Naive B cell (primary cell): ENCODE results near the gene ZP3. TPM values are rescaled to one million over a fixed set of nuclear protein-coding genes. Genes with fewer than 3 reads are reported as not detected.
A peak's percentile ranks its signal among the peaks of the same experiment; 100 is the strongest.
"Not testable (repeated sequence)": the region's sequence is repeated elsewhere in the genome, so short reads cannot be mapped to it uniquely, and the experiment has no call there.

Experiments used
- ATAC-seq, 2 donors: fragments of 150-1000 bp; cut with Tn5 transposase; 2 replicates each; pipeline ENCODE4 v1.10.0; 2021; ENCODE audit warnings: low read depth in 2 of 2, mild to moderate bottlenecking in 2 of 2, moderate library complexity in 2 of 2
- DNase-seq: peaks from one replicate; pipeline ENCODE4 v3.0.0; 2022
- H3K27ac Mint-ChIP-seq, 6 donors: one replicate each; pipeline ENCODE4 v1.8.0; 2020 to 2022; ENCODE audit warnings: mild to moderate bottlenecking in 6 of 6, mixed read lengths in 6 of 6, moderate library complexity in 5 of 6, inconsistent platforms in 2 of 6
- H3K27me3 Mint-ChIP-seq, 3 donors: one replicate each; pipeline ENCODE4 v1.8.0; 2021 to 2022; ENCODE audit warnings: mixed read lengths in 3 of 3, mild to moderate bottlenecking in 1 of 3
- H3K36me3 Mint-ChIP-seq, 2 donors: one replicate each; pipeline ENCODE4 v1.8.0; 2020 to 2022; ENCODE audit warnings: mixed read lengths in 2 of 2, inconsistent platforms in 1 of 2, mild to moderate bottlenecking in 1 of 2
- H3K4me1 Mint-ChIP-seq, 3 donors: one replicate each; pipeline ENCODE4 v1.8.0; 2020 to 2022; ENCODE audit warnings: mixed read lengths in 3 of 3, inconsistent platforms in 1 of 3, mild to moderate bottlenecking in 1 of 3, moderate library complexity in 1 of 3
- H3K4me3 Mint-ChIP-seq, 8 donors: one replicate each; pipeline ENCODE4 v1.8.0; 2020 to 2022; ENCODE audit warnings: mild to moderate bottlenecking in 8 of 8, mixed read lengths in 8 of 8, moderate library complexity in 8 of 8, inconsistent platforms in 2 of 8
- H3K9me3 Mint-ChIP-seq, 7 donors: one replicate each; pipeline ENCODE4 v1.8.0; 2020 to 2022; ENCODE audit warnings: mixed read lengths in 7 of 7, mild to moderate bottlenecking in 5 of 7, inconsistent platforms in 2 of 7, moderate library complexity in 1 of 7
- polyA plus RNA-seq, 6 donors: library from polyadenylated mRNA; unstranded; fragments of 300-500 nt; fragmentation: Illumina TruSeq; gene quantifications; one replicate each; pipeline ENCODE4 v1.2.3, GENCODE V29; 2021; ENCODE audit warnings: low read depth in 6 of 6

ZP3 gene
- 1 to 10 TPM in 5 of 6 donors, under 1 TPM in 1; 0.29 to 4.6 (median 4.0) TPM for polyA plus RNA-seq

GRCh38 chr7:76424413-76425111, at the start of gene ZP3:
Gene ZP3, plus strand, starts transcription at chr7:76424950. Its CDS starts 15 bp downstream, at chr7:76424965.
- Mint-ChIP-seq H3K27me3 (peaks cover 0 to 27% (median 25%) of the 10 kb centered on the region in 3 donors), H3K9me3 (no peaks in the 10 kb centered on the region), H3K4me3 (no peak within 1 kb of the TSS), H3K36me3 (no peaks in the 10 kb centered on the region), H3K27ac (peak within 1 kb of the TSS in 2 of 6 donors; percentile 44 to 70), H3K4me1 (peaks cover 3 to 4% (median 4%) of the 10 kb centered on the region in 3 donors)
- DNase-seq (no peak), ATAC-seq (peak in 1 of 2 donors; percentile 25)

GRCh38 chr7:76375251-76375650, 49.5 kb upstream of the ZP3 start:
- H3K27ac Mint-ChIP-seq: no peak overlapping the region
- H3K27me3 Mint-ChIP-seq: peaks cover 0 to 35% (median 22%) of the 10 kb centered on the region in 3 donors
- no peak overlapping the region for H3K4me3 Mint-ChIP-seq
- H3K9me3 Mint-ChIP-seq: peaks cover 0 to 2% (median 0%) of the 10 kb centered on the region in 7 donors
- H3K36me3 Mint-ChIP-seq: no peaks in the 10 kb centered on the region
- H3K4me1 Mint-ChIP-seq: peaks cover 0 to 2% (median under 1%) of the 10 kb centered on the region in 3 donors
- DNase-seq: no peak
- no peak for ATAC-seq

GRCh38 chr7:76377186-76377918, 47.4 kb upstream of the ZP3 start:
- peaks cover 0 to 2% (median 0%) of the 10 kb centered on the region in 7 donors for H3K9me3 Mint-ChIP-seq
- no peak overlapping the region for H3K27ac Mint-ChIP-seq
- H3K4me1 Mint-ChIP-seq: peaks cover 0 to 6% (median 3%) of the 10 kb centered on the region in 3 donors
- H3K27me3 Mint-ChIP-seq: peaks cover 0 to 30% (median 13%) of the 10 kb centered on the region in 3 donors
- no peaks in the 10 kb centered on the region for H3K36me3 Mint-ChIP-seq
- DNase-seq: no peak
- no peak for ATAC-seq
- peak overlapping the region in 1 of 8 donors; percentile 59 for H3K4me3 Mint-ChIP-seq

DNA sequence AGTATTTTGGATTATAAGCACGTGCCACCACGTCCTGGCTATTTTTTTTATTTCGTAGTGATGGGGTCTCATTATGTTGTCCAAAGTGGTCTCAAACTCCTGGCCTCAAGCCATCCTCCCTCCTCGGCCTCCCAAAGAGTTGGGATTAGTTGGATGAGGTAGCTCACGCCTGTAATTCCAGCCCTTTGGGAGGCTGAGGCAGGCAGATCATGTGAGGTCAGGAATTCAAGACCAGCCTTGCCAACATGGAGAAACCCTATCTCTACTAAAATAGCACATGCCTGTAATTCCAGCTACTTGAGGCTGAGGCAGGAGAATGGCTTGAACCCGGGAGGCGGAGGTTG, 44.2 kb upstream of the ZP3 start:
- peak overlapping the region in 2 of 6 donors; percentile 10 to 58 for H3K27ac Mint-ChIP-seq
- no peaks in the 10 kb centered on the region for H3K36me3 Mint-ChIP-seq
- DNase-seq: no peak

GRCh38 chr7:76381814-76382213, 42.9 kb upstream of the ZP3 start:
- no peak for DNase-seq
- Mint-ChIP-seq H3K4me1 (peaks cover 0 to 6% (median 3%) of the 10 kb centered on the region in 3 donors), H3K27ac (no peak overlapping the region), H3K36me3 (no peaks in the 10 kb centered on the region), H3K9me3 (no peaks in the 10 kb centered on the region), H3K4me3 (peak overlapping the region in 1 of 8 donors; percentile 50), H3K27me3 (no peaks in the 10 kb centered on the region)
- ATAC-seq: no peak

More for the DNA sequence above, 44.2 kb upstream of the ZP3 start:
- no peaks in the 10 kb centered on the region for H3K9me3 Mint-ChIP-seq
- peak overlapping the region; percentile 67 to 90 (median 82) for H3K4me3 Mint-ChIP-seq
- no peak for ATAC-seq
- H3K27me3 Mint-ChIP-seq: no peaks in the 10 kb centered on the region
- H3K4me1 Mint-ChIP-seq: peaks cover 0 to 6% (median 3%) of the 10 kb centered on the region in 3 donors

GRCh38 chr7:76383089-76383944, 41.4 kb upstream of the ZP3 start:
- no peak for ATAC-seq
- no peak for DNase-seq
- no peak overlapping the region for H3K4me3 Mint-ChIP-seq
- no peaks in the 10 kb centered on the region for H3K9me3 Mint-ChIP-seq
- no peak overlapping the region for H3K27ac Mint-ChIP-seq
- no peaks in the 10 kb centered on the region for H3K36me3 Mint-ChIP-seq
- H3K4me1 Mint-ChIP-seq: peaks cover 0 to 6% (median 3%) of the 10 kb centered on the region in 3 donors
- H3K27me3 Mint-ChIP-seq: no peaks in the 10 kb centered on the region

- Mint-ChIP-seq H3K4me3 (no peak overlapping the region), H3K27me3 (no peaks in the 10 kb centered on the region), H3K27ac (no peak overlapping the region), H3K9me3 (no peaks in the 10 kb centered on the region), H3K4me1 (no peaks in the 10 kb centered on the region), H3K36me3 (no peaks in the 10 kb centered on the region)
- ATAC-seq: no peak
- no peak for DNase-seq
Observed at GRCh38 chr7:76386691-76387260, 38.0 kb upstream of the ZP3 start.

DNA sequence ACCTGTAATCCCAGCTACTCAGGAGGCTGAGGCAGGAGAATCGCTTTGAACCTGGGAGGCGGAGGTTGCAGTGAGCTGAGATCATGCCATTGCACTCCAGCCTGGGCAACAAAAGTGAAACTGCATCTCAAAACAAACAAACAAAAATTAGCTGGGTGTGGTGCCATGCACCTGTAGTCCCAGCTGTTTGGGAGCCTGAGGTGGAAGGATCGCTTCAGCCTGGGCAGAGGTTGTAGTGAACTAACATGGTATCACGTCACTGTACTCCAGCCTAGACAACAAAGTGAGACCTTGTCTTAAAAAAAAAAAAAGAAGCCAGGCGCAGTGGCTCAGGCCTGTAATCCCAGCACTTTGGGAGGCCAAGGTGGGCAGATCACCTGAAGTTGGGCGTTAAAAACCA, 37.0 kb upstream of the ZP3 start:
- H3K4me1 Mint-ChIP-seq: peaks cover under 1 to 10% (median 4%) of the 10 kb centered on the region in 3 donors
- not testable (repeated sequence) for H3K36me3 Mint-ChIP-seq, H3K27me3 Mint-ChIP-seq, ATAC-seq, H3K9me3 Mint-ChIP-seq, H3K4me3 Mint-ChIP-seq, H3K27ac Mint-ChIP-seq, DNase-seq

DNA sequence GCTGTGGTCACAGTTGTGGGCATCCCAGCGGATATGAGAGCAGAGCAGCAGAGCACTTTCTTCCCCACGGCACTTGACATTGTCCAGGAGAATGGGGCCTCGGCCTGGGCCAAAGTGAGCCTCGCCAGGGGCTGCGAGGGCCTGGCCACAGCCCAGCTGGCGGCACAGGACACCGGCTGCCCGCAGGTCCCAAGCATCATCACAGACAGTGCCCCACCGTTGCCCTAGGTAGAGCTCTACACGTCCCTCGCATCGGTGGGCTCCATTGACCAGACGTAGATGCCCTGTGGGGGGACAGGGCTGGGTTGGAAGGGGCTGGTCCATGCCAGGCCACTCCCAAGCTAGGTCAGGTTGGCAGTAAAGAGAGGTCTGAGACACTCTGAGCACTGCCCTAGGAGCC, 34.7 kb upstream of the ZP3 start:
- DNase-seq (no peak), ATAC-seq (no peak)
- Mint-ChIP-seq H3K27me3 (no peaks in the 10 kb centered on the region), H3K36me3 (no peaks in the 10 kb centered on the region), H3K27ac (peak overlapping the region in 1 of 6 donors; percentile 22), H3K4me1 (peaks cover 2 to 12% (median 6%) of the 10 kb centered on the region in 3 donors), H3K4me3 (peak overlapping the region in 2 of 8 donors; percentile 63 to 66), H3K9me3 (no peaks in the 10 kb centered on the region)

GRCh38 chr7:76392531-76393115, 32.1 kb upstream of the ZP3 start:
- H3K9me3 Mint-ChIP-seq: no peaks in the 10 kb centered on the region
- H3K4me3 Mint-ChIP-seq: peak overlapping the region; percentile 77 to 95 (median 90)
- DNase-seq (no peak), ATAC-seq (peak in 1 of 2 donors; percentile 46)
- H3K27me3 Mint-ChIP-seq: no peaks in the 10 kb centered on the region
- H3K4me1 Mint-ChIP-seq: peaks cover 2 to 17% (median 7%) of the 10 kb centered on the region in 3 donors
- no peaks in the 10 kb centered on the region for H3K36me3 Mint-ChIP-seq
- H3K27ac Mint-ChIP-seq: peak overlapping the region in 5 of 6 donors; percentile 54 to 96 (median 94)

DNA sequence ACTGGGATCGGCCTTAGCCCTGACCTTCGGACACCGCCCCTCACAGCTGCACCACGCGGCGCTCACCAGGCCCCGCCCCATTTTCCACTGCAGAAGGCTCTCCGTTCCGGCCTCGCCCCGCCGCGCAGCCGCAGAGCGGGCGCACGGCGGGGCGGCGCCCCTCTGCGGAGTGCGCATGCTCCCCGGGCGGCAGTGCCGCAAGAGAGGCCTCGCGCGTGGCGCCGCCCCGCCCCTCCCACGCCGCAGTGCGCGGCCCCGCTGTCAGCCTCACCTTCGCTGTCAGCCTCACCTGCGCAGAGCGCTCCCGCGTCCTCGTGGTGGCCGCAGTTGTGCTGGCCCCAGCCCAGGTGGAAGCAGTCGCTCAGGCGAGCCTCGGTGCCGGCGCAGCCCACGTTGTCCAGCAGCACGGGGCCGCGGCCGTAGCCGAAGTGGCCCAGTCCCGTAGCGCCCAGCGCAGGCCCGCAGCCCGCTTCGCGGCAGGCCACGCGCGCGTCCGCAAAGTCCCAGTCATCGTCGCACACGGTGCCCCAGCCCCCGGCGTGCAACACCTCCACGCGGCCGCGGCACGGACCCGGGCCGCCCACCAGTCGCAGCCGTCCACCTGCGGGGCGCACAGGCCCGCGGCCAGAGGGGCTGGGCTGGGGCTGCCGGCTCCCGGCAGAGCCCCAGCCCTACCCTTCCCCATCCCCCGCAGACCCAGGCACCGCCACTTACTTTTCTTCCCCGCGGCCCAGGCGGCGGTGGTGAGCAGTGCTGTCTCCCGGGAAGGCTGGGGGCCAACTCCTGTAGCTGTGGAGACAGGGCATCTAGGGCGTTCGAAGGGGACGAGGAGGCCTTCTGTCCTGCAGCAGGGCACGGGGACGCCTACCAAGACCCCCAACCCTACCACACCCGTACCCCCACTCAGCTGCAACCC, 31.4 kb upstream of the ZP3 start:
- Mint-ChIP-seq H3K4me3 (peak overlapping the region; percentile 77 to 95 (median 90)), H3K27ac (peak overlapping the region; percentile 47 to 96 (median 93)), H3K36me3 (no peaks in the 10 kb centered on the region)

DNA sequence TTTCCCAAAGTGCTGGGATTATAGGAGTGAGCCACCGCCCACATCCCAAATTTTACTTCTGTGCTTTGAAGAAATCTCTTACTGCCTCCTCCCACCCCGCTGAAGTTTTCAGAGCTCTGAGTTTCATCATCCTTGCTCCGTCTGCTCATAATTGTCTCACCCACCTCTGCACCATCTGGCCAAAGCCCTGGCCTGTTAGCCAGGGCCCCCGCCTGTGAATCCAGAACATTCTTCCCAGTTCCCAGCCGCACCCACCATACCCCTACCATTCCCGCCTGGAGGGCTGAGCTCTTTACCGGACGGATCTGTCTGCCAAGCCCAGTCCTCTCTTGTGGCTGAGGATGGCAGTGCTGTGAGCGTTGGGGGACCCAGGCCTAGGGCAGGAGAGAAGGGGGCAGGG, 29.8 kb upstream of the ZP3 start:
- Mint-ChIP-seq H3K27ac (no peak overlapping the region), H3K36me3 (no peaks in the 10 kb centered on the region), H3K27me3 (no peaks in the 10 kb centered on the region), H3K4me3 (peak overlapping the region in 5 of 8 donors; percentile 7 to 89 (median 62)), H3K4me1 (peaks cover 12 to 22% (median 13%) of the 10 kb centered on the region in 3 donors), H3K9me3 (no peaks in the 10 kb centered on the region)
- no peak for DNase-seq
- ATAC-seq: no peak

More for the DNA sequence above, 31.4 kb upstream of the ZP3 start:
- DNase-seq (peak; percentile 87), ATAC-seq (peak; percentile 83 to 84)
- Mint-ChIP-seq H3K27me3 (no peaks in the 10 kb centered on the region), H3K4me1 (peaks cover 9 to 22% (median 13%) of the 10 kb centered on the region in 3 donors), H3K9me3 (no peaks in the 10 kb centered on the region)
